NCI-H526 treated with DMSO at 0.1 percent for 48 hours (cell line): ENCODE results near the gene ATP6V0E1.
"Not testable (repeated sequence)": the region's sequence is repeated elsewhere in the genome, so short reads cannot be mapped to it uniquely, and the experiment has no call there.

Experiments used
- DNase-seq: peaks from one replicate; lab custom pipeline; 2025; lab: John Stamatoyannopoulos, UW

Gene ATP6V0E1

GRCh38 chr5:173075970-173076369, 92.4 kb downstream of the ATP6V0E1 start:
- no peak for DNase-seq

- DNase-seq: not testable (repeated sequence)
These were observed 92.9 kb downstream of the ATP6V0E1 start for GRCh38 chr5:173076471-173076870.

- no peak for DNase-seq
These were observed 95.3 kb downstream of the ATP6V0E1 start for GRCh38 chr5:173078878-173079277.
